Mucosa of descending colon (tissue), 3 donors: Measurements from ENCODE around the gene CALU. TPM values are rescaled to one million over a fixed set of nuclear protein-coding genes. Genes with fewer than 3 reads are reported as not detected.

Experiments
- ATAC-seq: fragments of 200-7000 bp; cut with Tn5 transposase; one replicate; pipeline ENCODE4 v1.9.1; 2020; ENCODE audit warnings: mild to moderate bottlenecking, moderate library complexity
- DNase-seq, 3 donors: peaks; one replicate each; pipeline ENCODE4 v3.0.0-alpha.2; 2020
- H3K36me3 ChIP-seq: fragments of 200-600 bp; one replicate; pipeline ENCODE4 v1.8.0; 2021; ENCODE audit warnings: low read depth, mild to moderate bottlenecking
- H3K4me1 ChIP-seq: fragments of 200-600 bp; one replicate; pipeline ENCODE4 v1.8.0; 2021; ENCODE audit warnings: low read depth, mild to moderate bottlenecking
- H3K4me3 ChIP-seq: fragments of 200-600 bp; one replicate; pipeline ENCODE4 v1.8.0; 2021; ENCODE audit warnings: mild to moderate bottlenecking
- H3K9me3 ChIP-seq: fragments of 200-600 bp; one replicate; pipeline ENCODE4 v1.8.0; 2021; ENCODE audit warnings: mild to moderate bottlenecking
- CTCF ChIP-seq: fragments of 200-600 bp; IDR thresholded peaks from one replicate; pipeline ENCODE4 v1.8.0; 2022; ENCODE audit warnings: antibody characterized with exemption, mild to moderate bottlenecking
- intact Hi-C, 2 donors: fragments of 100-400 bp; cut with DNase I in 1 of 2; cut with micrococcal nuclease in 1 of 2; formaldehyde crosslinking; loops; one replicate each; pipeline versions ENCODE4 v1.11.0 to v1.11.1; 2022; cut with DNase I, micrococcal nuclease
- total RNA-seq, 3 donors: library from RNA; stranded (reverse); fragmentation: NEBNext Ultra II Directional in 2 of 3; extraction: Animal tissue kit (Norgen Biotek cat#: 25700) in 2 of 3; gene quantifications; one replicate each; pipeline versions ENCODE4 v1.2.1 to v1.2.4, GENCODE V29; 2021 to 2023
- donor health status: DM: no; HTN: no; CAD: no; lungs with moderate emphysema.
- donor health status: DM: no; HTN: no; CAD: no.
- donor health status: DM: no; HTN: yes; CAD: no.

Gene CALU
- total RNA-seq, 3 donors from 2014 or later: 20.6 to 133 (median 54.4) TPM

- no peak for ATAC-seq
- H3K4me3 ChIP-seq: no peak overlapping the region
- no peaks in the 10 kb centered on the region for H3K36me3 ChIP-seq
- intact Hi-C loops: no loop called here
- DNase-seq: no peak
- no peaks in the 10 kb centered on the region for H3K4me1 ChIP-seq
- no peak for TF ChIP-seq CTCF
- H3K9me3 ChIP-seq: no peaks in the 10 kb centered on the region
These were observed 6.5 kb upstream of the CALU start for GRCh38 chr7:128732521-128733277.

- ATAC-seq: no peak
- H3K9me3 ChIP-seq: no peaks in the 10 kb centered on the region
- H3K4me1 ChIP-seq: peaks cover 4% of the 10 kb centered on the region
- intact Hi-C loops: no loop called here
- TF ChIP-seq CTCF: no peak
- no peak for DNase-seq
- H3K4me3 ChIP-seq: no peak overlapping the region
- H3K36me3 ChIP-seq: no peaks in the 10 kb centered on the region
These were observed 5.9 kb upstream of the CALU start for GRCh38 chr7:128733278-128733645.

- H3K9me3 ChIP-seq: no peaks in the 10 kb centered on the region
These were observed 4.3 kb upstream of the CALU start for GRCh38 chr7:128734890-128735289.

GRCh38 chr7:128735436-128735835 is 3.7 kb upstream of the CALU start:
- no peaks in the 10 kb centered on the region for H3K36me3 ChIP-seq
- TF ChIP-seq CTCF: no peak
- ATAC-seq (no peak), DNase-seq (no peak)
- H3K9me3 ChIP-seq: no peaks in the 10 kb centered on the region
- H3K4me3 ChIP-seq: no peak overlapping the region
- intact Hi-C loops: no loop called here
- peaks cover 13% of the 10 kb centered on the region for H3K4me1 ChIP-seq

More at GRCh38 chr7:128734890-128735289, 4.3 kb upstream of the CALU start:
- ATAC-seq (no peak), DNase-seq (no peak)
- Histone ChIP-seq H3K4me1 (peaks cover 8% of the 10 kb centered on the region), H3K36me3 (no peaks in the 10 kb centered on the region), H3K4me3 (no peak overlapping the region)
- intact Hi-C loops: no loop called here
- no peak for TF ChIP-seq CTCF

GRCh38 chr7:128737441-128737840 is 1.7 kb upstream of the CALU start:
- ATAC-seq: no peak

More at GRCh38 chr7:128737441-128737840, 1.7 kb upstream of the CALU start:
- no peak for TF ChIP-seq CTCF
- Histone ChIP-seq H3K4me1 (peaks cover 25% of the 10 kb centered on the region), H3K4me3 (no peak overlapping the region), H3K9me3 (no peaks in the 10 kb centered on the region), H3K36me3 (no peaks in the 10 kb centered on the region)
- intact Hi-C loops: no loop called here
- no peak for DNase-seq
